HG03025 (cell line): ENCODE measurements around the gene HBZ.
"Not testable (repeated sequence)": the region's sequence is repeated elsewhere in the genome, so short reads cannot be mapped to it uniquely, and the experiment has no call there.

ENCODE experiments used
- ATAC-seq: cut with Tn5 transposase; IDR thresholded peaks from one replicate; pipeline ENCODE4 v1.9.1; 2021; ENCODE audit warnings: mild to moderate bottlenecking, moderate library complexity; ENCODE audit not compliant: unreplicated experiment, low FRiP score

The HBZ gene

DNA sequence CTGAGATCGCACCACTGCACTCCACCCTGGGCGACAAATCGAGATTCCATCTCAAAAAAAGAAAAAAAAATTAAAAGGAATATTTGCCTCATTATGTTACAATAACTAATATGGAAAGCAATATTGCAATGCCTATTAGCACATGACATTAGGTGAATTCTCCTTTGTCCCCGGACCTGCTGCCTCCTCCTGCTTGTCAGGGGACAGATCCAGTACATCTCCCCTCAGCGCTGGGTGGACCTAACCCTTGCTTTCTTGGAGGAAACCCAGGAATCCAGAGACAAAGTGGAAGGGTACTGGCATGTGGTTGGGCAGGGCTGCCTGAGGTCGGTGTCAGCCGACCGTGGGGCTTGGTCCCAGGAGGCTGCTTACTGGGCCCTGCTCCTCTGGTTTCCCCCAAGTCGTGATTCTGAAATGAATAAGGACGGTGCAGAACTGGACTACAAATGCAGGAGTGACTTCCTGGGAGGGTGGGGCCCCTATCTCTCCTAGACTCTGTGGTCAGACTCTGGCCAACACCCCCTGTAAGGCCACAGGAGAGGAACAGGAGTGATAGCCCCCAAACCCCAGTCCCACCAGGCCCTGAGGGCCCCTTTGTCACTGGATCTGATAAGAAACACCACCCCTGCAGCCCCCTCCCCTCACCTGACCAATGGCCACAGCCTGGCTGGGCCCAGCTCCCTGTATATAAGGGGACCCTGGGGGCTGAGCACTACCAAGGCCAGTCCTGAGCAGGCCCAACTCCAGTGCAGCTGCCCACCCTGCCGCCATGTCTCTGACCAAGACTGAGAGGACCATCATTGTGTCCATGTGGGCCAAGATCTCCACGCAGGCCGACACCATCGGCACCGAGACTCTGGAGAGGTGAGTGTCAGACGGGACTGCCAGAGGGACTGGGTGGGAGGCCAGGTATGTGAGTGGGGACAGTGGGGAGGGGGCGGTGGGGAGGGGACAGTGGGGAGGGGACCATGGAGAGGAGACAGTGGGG, at the start of gene HBZ:
TSS of gene HBZ (plus strand) at position 504 of the 988 bp plus-strand sequence. CDS start at position 770, 266 bp downstream.
- no peak for ATAC-seq

DNA sequence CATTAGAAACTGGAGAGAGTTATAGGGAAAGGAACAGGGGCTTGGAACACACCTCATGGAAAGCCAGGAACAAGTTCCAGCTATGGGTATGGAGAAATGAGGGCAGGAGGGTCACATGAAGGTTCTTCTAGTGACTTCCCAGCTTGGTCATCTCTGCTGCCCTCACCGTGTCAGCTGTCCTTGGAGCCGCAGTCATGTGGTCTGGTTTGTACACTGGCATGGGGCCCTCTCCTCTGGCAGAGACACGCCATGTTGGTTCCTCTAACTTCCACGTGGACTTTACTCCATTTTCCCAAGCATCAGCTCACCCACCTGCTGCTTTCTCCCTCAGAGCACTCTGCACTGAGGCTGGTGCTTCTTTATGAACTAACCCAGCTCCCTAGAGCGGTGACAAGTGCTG, 48.1 kb upstream of the HBZ start:
- ATAC-seq: no peak

DNA sequence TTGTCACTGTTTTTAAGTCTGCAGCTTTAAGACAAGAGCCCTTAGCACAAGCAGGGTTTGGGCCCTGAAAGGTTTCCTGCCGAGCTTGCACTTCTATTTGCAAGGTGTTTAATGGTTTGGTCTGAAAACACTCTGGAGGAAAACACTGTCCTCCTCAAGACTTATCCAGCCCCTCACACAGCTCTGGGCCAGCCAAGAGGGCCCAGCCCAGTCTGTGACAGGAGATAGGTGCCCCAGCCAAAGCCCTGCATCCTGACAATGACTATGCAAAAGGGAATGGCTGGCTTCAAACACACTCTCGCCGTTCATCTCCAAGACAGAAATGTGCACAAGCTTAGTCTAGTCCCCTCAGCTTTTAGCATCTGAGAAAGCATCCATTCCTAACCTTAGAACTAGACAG, 47.5 kb upstream of the HBZ start:
- ATAC-seq: no peak

DNA sequence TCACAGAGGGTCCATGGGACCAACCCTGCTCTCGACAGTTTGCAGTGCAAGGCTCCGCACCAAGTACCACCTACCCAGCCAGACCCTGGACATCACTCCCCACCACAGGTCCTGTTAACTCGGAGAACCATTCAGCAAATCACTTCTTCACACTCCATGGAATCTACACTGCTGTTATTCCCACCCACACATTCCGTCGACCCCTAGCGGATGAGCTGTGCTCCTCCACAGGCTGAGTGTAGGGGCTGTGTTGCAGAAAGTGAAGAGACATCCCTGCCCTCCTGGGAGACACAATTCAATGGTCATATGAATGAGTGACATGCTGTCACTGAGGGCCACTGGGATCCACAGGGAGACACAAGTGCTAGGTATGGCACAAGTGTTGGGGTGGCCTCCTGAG, 46.9 kb upstream of the HBZ start:
- ATAC-seq: no peak

DNA sequence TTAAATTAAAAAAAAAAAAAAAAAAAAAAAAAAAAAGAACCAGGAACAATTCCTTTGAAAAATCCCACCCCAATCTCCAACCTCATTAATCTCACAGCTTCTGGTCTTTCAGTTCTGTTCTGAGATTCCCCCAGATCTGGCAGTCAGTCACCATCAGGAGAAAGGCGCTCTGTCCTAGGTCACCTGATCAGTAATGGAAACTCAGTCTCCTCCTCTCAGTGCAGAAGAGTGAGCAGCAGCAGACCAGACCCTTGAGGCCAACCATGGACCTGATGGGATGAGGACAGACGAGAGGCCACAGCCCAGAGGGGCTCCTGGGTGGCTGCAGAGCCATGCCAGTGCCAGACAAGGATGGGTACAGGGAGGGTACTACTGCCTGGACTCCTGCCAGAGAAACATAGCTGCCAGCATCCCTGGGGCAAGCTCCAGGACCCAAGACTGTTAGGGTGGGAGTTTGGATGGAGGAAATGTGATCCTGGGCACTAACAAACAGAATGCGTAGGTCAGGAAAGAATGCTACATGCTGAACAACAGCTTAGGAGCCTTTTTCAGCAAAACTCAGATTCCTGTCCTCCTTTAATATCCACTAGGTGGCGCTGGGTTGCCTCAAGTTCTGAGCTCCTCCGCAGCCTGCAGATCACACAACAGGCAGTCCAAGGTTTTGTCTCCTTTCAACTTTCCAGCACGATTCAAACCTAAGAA, 45.7 kb upstream of the HBZ start:
- ATAC-seq: no peak

DNA sequence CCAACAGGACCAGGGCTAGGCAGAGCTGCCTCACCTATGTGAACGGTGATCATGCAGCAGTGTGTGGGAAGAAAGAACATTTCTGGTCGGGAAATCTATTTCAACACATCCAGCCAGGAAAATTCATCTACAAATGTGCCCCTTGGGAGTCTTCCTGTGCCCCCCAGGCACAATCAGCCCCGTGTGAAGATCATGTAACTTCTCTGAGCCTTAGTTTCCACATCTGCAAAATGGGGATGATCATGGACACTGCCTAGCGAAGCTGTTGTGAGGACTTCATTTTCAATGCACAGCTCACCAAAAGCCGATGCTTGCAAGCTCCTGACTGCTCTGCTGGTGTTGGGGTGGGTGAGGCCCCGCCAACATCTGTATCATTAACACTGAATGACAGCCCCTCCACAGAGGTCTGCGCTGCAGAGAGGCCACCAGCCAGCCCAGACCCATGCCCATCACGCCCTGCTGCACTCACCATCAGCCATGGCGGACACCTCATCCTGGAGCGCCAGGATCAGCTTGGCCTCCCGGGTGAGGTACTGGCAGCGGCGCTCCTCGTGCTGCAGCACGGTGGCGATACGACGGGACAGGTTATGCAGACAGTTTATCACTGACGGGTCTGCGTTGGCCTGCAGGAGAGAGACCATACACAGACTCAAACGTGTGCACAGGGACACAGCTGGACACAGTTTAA, 40.1 kb upstream of the HBZ start:
- no peak for ATAC-seq

DNA sequence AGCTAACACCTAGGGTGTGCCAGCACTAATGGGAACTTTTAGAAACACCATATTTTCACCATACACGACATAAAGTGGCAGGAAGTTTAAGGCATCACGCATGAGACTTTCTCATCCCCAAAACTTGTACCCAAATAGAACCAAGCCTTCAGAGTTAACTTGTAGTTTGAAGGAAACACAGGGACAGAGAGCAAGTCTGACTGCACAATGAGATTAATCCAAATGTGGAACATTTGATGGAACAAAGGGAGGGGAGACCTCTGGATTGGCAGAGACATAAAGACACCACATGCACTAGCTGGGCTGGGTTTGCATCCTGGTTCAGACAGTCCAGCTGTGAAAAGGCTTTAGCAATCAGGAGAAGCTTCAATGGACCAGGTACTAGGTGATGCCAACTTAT, 38.1 kb upstream of the HBZ start:
- no peak for ATAC-seq

DNA sequence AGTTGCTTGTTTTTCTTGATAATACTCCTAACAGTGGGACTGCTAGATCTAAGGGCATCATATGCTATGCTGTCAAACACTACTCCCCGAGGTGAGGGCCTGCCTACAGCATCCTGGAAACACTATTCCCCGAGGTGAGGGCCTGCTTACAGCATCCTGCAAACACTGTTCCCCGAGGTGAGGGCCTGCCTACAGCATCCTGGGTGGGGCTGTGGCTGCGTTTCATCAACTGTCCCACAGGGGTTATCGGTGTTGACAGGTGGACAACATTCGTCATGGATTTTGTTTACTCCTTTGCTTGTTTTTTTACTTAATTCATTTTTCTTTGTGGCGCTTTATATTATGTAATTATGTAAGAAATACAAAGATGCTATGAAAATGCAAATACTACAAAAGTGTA, 36.4 kb upstream of the HBZ start:
- no peak for ATAC-seq

DNA sequence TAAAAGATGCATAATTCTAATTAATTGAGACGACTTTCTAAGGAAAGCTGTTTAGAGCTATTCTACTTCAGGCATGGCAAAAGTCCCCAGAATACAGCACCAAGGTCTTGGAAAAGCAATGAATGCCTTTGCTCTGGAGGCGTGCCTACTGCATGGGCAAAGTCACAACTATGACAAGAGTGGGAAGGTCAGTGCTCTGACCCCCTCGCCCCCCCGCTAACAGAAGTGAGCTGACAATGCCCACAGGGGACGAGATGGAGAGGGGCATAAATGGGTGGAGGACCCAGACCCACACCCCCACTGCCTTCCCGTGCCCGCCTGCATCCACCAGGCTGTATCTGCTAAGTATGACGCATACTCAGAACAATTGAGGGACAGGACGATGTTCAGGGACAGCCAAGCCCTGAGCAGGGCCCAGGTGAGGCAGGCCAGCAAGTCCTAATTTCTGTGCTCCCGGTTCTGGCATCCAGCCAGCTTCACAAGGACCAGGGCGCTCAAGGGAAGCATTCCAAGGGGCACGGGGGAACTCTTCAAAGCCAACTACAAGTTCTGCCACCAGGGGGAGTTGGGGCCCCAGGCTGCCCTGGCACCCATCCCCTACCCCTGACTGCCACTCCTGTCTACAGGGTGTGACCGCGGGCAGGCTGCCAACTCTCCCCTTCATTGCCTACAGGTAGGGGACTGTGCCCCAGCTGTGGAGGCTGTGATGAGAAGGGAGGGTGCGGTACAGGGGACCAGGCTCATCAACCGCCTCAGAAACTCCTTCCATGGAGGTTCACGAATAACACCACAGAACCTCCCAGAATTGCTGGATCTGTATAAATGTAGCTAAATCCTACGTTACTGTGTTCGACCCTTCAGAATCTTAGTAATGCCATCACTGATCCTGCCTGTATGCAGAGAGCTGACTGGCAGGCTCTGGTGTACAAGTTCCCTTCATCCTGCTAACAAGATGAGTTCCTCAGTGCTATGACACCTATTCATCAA, 34.8 kb upstream of the HBZ start:
- ATAC-seq: no peak

DNA sequence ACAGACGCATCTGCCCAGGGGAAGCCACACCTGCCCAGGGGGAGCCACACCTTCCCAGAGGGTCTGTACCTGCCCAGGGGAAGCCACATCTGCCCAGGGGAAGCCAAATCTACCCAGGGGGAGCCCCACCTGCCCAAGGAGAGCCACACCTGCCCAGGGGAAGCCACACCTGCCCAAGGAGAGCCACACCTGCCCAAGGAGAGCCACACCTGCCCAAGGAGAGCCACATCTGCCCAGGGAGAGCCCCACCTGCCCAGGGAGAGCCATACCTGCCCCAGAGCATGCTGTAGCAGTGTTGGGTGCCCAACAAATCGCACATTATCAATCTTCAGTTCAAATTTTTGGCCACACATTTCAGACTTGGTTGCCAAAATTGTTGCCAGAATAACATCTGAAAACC, 33.6 kb upstream of the HBZ start:
- ATAC-seq: no peak

DNA sequence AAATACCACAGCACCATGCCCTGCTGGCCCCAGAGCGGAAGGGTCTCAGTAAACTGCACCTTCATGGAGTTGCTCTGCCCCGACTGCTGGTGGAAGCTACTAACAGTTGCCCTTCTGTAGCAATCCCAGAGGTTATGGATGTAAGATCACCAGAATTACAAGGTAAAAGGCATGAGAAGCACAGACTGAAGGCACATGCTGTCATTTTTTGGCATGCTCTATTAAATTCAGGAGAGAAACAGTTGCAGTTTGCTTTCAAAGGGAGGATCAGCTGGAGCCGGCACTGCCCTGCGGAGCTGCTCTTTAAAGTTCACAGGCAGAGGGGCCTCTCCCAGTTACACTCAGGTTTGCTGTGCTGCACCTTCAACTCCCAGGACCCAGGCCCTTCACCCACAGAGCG, 33.1 kb upstream of the HBZ start:
- no peak for ATAC-seq

DNA sequence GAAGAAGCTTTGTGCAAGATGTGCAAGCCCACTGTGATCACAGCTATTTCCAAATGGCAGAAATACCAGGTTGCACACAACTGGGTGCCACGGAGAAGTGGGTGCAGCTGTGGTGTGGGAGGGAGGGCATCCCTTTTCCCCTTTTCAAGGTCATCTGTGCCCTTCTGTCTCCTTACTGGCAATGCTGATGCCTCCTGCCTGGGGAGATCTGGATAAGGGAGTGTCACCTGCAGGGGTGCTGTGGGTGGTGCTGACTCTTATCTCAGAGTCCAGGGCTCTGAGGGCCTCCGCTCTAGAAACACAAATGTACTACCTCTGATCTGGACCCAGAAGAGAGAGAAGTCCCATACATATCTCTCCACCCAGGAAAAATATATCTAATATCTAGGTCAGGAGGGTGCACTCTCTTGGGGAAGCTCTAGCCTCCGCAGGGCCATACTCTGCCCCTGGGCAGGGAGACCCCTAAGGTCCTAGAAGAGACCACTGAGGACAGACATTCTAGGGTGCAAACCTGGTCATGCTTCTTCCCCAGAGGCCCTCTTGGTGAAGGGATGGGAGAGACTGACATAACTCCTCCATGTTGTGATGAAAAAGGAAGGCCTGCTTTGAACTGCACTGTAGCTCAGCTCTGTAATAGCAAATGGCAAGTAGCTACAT, 32.5 kb upstream of the HBZ start:
- ATAC-seq: no peak

DNA sequence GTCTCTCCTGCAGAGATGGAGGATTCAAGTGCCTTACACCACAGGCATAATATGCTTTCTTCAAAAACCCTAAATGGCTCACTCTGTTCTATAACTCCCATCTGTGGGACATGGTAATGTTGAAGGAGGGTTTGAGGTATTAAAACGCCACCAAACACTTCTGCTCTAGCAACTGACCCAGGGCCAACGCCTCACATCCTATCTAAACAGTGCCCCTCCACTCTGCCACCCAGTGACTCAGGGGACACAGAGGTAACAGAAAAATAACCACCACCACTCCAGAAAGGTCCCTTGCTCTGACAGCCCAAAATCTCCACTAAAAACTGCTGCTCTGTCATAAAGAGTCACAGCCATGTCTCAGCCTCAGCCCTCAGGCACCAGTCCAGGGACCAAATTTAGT, 31.7 kb upstream of the HBZ start:
- no peak for ATAC-seq

DNA sequence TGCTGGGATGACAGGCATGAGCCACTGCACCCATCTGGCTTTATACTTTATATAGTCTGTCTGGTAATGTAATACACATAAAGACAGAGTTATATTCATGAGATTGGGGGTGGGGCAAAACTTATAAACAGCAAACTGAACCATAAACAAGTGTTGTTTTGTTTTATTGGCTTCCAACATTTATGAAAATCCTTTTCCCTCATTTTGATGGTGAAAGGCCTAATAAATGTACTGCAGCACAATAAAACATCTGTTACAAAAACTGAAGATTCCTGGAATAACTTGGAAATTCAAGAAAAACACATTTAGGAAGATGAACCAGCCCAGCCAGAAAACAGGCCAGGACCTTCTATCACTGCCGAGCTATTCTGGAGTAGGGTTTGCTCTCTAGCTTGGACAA, 30.1 kb upstream of the HBZ start:
- ATAC-seq: no peak

DNA sequence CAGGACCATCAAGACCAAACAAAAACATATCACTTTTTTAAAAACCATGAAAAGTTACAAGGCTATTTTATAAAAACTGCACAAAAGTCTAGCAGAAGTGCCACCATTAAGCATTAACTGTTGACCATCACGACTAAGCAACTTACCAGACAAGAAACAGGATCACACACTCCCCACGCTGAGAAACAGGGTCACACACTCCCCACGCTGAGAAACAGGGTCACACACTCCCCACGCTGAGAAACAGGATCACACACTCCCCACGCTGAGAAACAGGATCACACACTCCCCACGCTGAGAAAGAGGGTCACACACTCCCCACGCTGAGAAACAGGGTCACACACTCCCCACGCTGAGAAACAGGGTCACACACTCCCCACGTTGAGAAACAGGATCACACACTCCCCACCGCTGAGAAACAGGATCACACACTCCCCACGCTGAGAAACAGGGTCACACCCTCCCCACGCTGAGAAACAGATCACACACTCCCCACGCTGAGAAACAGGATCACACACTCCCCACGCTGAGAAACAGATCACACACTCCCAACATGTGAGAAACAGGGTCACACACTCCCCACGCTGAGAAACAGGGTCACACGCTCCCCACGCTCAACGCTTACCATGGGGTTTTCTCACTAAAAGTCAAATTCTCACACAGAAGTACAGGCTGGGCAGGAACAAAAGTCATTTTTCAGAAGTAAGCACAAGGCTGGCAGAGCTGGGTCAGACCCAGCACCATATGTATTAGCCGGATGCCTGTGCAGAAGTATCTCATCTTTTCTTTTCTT, 28.7 kb upstream of the HBZ start:
- ATAC-seq: not testable (repeated sequence)

DNA sequence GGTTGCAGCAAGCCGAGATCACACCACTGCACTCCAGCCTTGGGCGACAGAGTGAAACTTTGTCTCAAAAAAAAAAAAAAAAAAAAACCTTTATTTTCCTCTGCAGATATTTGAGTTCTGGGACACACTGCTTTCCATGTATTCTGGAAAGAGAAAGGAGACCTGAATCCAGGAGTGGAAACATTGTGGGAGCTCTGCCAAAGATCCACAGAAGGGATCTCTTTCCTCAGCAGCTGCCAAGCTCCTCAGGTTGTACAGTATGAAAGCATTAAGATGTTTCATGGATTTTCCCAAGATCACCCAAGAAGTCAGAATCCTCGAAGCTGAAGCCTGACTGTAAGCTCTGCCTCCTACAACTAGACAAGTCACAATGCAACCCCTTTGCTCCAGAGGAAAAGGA, 27.4 kb upstream of the HBZ start:
- no peak for ATAC-seq

DNA sequence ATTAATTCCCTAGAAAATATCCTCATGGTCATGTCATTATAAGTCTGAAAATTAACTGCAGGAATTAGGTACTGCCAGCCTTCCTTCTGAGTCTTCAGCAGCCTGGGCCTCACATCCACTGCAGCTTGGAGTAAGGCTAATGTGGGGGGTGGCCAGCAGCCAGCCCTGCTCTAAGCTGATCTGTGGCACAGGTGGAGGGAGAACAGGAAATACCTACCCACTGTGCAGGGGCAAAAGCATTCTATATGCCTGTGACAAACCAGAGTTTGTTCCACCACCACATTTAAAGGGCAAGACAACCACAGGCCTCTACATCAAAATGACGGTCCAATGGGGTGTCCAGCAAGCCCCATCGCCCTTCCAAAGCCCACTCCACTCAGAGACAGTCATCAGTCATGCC, 23.4 kb upstream of the HBZ start:
- ATAC-seq: no peak

DNA sequence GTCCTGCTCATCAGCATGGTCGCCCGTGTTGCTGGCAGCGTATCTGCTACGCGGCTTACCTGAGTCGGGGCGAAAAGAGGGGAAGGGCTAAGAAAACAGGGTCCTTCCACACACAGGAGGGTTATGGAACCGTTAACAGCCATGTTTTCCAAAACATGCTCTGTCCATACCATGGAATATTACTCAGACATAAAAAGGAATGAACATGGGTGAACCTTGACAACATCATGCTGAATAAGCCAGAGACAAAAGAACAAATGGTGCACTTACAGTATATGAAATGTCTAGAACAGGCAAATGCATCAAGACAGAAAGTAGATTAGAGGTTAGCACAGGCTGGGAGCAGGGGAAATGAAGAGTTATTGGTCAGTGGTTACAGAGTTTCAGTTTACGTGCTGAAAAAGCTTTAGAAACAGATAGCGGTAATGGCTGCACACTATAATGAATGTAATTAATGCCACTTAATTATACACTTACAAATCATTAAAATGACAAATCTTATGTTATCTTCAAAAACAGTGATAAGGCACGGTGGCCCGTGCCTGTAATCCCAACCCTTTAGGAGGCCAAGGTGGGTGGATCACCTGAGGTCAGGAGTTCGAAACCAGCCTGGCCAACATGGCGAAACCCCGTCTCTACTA, 21.8 kb upstream of the HBZ start:
- ATAC-seq: no peak
